Naive B cell (primary cell): ENCODE measurements around the gene DOK3. TPM values are rescaled to one million over a fixed set of nuclear protein-coding genes. Genes with fewer than 3 reads are reported as not detected.
"Not testable (repeated sequence)": the region's sequence is repeated elsewhere in the genome, so short reads cannot be mapped to it uniquely, and the experiment has no call there.

Experiments used
- ATAC-seq, 2 donors: fragments of 150-1000 bp; cut with Tn5 transposase; 2 replicates each; pipeline ENCODE4 v1.10.0; 2021; ENCODE audit warnings: low read depth in 2 of 2, mild to moderate bottlenecking in 2 of 2, moderate library complexity in 2 of 2
- DNase-seq: peaks from one replicate; pipeline ENCODE4 v3.0.0; 2022
- H3K27ac Mint-ChIP-seq, 6 donors: one replicate each; pipeline ENCODE4 v1.8.0; 2020 to 2022; ENCODE audit warnings: mild to moderate bottlenecking in 6 of 6, mixed read lengths in 6 of 6, moderate library complexity in 5 of 6, inconsistent platforms in 2 of 6
- H3K27me3 Mint-ChIP-seq, 3 donors: one replicate each; pipeline ENCODE4 v1.8.0; 2021 to 2022; ENCODE audit warnings: mixed read lengths in 3 of 3, mild to moderate bottlenecking in 1 of 3
- H3K36me3 Mint-ChIP-seq, 2 donors: one replicate each; pipeline ENCODE4 v1.8.0; 2020 to 2022; ENCODE audit warnings: mixed read lengths in 2 of 2, inconsistent platforms in 1 of 2, mild to moderate bottlenecking in 1 of 2
- H3K4me1 Mint-ChIP-seq, 3 donors: one replicate each; pipeline ENCODE4 v1.8.0; 2020 to 2022; ENCODE audit warnings: mixed read lengths in 3 of 3, inconsistent platforms in 1 of 3, mild to moderate bottlenecking in 1 of 3, moderate library complexity in 1 of 3
- H3K4me3 Mint-ChIP-seq, 8 donors: one replicate each; pipeline ENCODE4 v1.8.0; 2020 to 2022; ENCODE audit warnings: mild to moderate bottlenecking in 8 of 8, mixed read lengths in 8 of 8, moderate library complexity in 8 of 8, inconsistent platforms in 2 of 8
- H3K9me3 Mint-ChIP-seq, 7 donors: one replicate each; pipeline ENCODE4 v1.8.0; 2020 to 2022; ENCODE audit warnings: mixed read lengths in 7 of 7, mild to moderate bottlenecking in 5 of 7, inconsistent platforms in 2 of 7, moderate library complexity in 1 of 7
- polyA plus RNA-seq, 6 donors: library from polyadenylated mRNA; unstranded; fragments of 300-500 nt; fragmentation: Illumina TruSeq; gene quantifications; one replicate each; pipeline ENCODE4 v1.2.3, GENCODE V29; 2021; ENCODE audit warnings: low read depth in 6 of 6

DOK3 gene
- polyA plus RNA-seq, 6 donors from 2014 or later, result 12.7 to 47.7 (median 38.1) TPM

DNA sequence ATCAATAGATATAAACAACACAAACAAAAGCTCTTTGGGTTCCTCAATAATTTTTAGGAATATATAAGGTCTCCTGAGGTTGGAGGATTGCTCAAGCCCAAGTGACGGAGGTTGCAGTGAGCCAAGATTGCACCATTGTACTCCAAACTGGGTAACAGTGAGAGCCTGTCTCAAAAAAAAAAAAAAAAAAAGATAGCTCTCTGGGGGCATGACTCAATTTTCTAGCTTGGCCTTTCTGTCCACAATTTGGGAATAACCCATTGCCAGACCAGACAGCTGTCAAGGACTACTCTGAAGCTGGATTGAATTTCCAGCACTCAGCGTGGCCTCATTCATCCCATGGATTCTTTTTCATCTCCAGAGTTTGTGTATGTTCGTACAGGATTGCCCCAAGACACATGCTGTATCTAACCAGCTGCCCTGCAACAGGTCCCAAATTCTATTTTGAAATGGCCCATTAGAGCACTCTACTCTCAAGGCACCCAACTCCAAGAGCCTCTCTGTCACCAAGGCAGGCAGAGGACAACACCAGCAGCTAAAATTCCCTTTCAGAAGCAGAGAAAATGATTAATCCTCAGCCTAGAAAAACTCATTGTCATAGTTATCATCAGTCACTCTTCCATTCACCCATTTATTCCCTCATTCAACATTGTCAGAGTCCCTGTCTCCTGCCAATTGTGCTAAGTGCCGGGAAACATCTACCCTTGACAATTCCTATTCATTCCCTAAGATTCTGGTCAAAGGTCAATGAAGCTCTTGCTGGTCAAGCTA lies 36.0 kb upstream of the DOK3 start:
- peaks cover 27 to 35% (median 34%) of the 10 kb centered on the region in 3 donors for H3K4me1 Mint-ChIP-seq
- no peak for ATAC-seq
- no peaks in the 10 kb centered on the region for H3K27me3 Mint-ChIP-seq

GRCh38 chr5:177542816-177543465 lies 33.3 kb upstream of the DOK3 start:
- Mint-ChIP-seq H3K27ac (peak overlapping the region in 3 of 6 donors; percentile 21 to 60 (median 39)), H3K27me3 (no peaks in the 10 kb centered on the region), H3K9me3 (no peaks in the 10 kb centered on the region), H3K4me1 (peaks cover 13 to 18% (median 17%) of the 10 kb centered on the region in 3 donors), H3K36me3 (peaks cover 5 to 6% of the 10 kb centered on the region in 2 donors), H3K4me3 (no peak overlapping the region)
- DNase-seq, result no peak
- ATAC-seq, result no peak

More for the DNA sequence above, 36.0 kb upstream of the DOK3 start:
- no peaks in the 10 kb centered on the region for H3K36me3 Mint-ChIP-seq
- no peaks in the 10 kb centered on the region for H3K9me3 Mint-ChIP-seq
- H3K4me3 Mint-ChIP-seq, result no peak overlapping the region
- no peak for DNase-seq
- H3K27ac Mint-ChIP-seq, result peak overlapping the region in 1 of 6 donors; percentile 37

- no peak overlapping the region for H3K4me3 Mint-ChIP-seq
- H3K9me3 Mint-ChIP-seq, result no peaks in the 10 kb centered on the region
- H3K27me3 Mint-ChIP-seq, result no peaks in the 10 kb centered on the region
- H3K36me3 Mint-ChIP-seq, result peaks cover 9 to 11% of the 10 kb centered on the region in 2 donors
- ATAC-seq, result no peak
- H3K27ac Mint-ChIP-seq, result no peak overlapping the region
- peaks cover 8 to 11% (median 9%) of the 10 kb centered on the region in 3 donors for H3K4me1 Mint-ChIP-seq
- DNase-seq, result no peak
Measured at GRCh38 chr5:177540438-177540837, 30.8 kb upstream of the DOK3 start.

DNA sequence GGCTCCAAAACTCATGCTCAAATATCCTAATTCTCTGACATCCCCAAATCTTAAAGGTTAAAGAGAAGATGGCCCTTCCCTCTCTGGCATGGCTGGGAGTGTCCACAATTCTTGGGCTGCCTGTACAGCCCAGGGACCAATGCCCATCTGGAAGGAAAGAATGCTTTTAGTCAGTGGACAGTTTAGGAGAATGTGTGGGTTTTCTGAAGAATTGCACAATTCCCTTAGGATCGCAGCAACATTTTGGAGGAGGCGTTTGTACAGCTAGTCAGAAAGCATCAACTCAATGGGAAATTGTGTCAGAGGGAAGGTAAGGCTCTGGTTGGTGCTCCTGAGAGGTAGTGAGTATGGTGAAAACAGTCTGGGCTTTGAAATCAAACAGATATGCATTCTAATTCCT lies 29.8 kb upstream of the DOK3 start:
- peaks cover 9 to 11% of the 10 kb centered on the region in 2 donors for H3K36me3 Mint-ChIP-seq
- no peak for ATAC-seq
- no peak overlapping the region for H3K4me3 Mint-ChIP-seq

DNA sequence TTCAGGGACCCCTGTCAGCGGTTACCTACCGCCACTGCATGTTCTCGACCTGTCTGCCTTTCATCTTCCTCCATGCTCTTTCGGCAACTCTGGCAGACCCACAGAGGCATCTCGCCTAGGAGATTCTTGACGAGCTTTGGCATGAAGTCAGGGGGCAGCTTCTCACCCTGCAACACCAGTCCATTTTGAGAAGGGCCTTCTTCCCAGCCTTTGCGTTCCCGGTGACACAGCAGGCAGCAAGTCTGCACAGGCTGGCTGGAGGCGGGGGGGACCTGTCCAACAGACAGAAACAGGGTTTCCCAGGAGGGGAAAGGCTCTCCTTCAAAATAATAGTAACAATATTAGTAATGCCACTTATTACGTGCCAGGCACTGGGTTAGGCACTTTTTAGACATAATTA lies 29.2 kb upstream of the DOK3 start:
- Mint-ChIP-seq H3K27me3 (no peaks in the 10 kb centered on the region), H3K4me1 (peaks cover 5 to 11% (median 8%) of the 10 kb centered on the region in 3 donors), H3K4me3 (no peak overlapping the region), H3K9me3 (no peaks in the 10 kb centered on the region), H3K36me3 (peaks cover 9 to 11% of the 10 kb centered on the region in 2 donors), H3K27ac (no peak overlapping the region)
- no peak for DNase-seq
- ATAC-seq, result no peak

More for the DNA sequence above, 29.8 kb upstream of the DOK3 start:
- Mint-ChIP-seq H3K4me1 (peaks cover 8 to 11% (median 9%) of the 10 kb centered on the region in 3 donors), H3K27me3 (no peaks in the 10 kb centered on the region), H3K9me3 (no peaks in the 10 kb centered on the region), H3K27ac (peak overlapping the region in 2 of 6 donors; percentile 57 to 80)
- DNase-seq, result no peak

DNA sequence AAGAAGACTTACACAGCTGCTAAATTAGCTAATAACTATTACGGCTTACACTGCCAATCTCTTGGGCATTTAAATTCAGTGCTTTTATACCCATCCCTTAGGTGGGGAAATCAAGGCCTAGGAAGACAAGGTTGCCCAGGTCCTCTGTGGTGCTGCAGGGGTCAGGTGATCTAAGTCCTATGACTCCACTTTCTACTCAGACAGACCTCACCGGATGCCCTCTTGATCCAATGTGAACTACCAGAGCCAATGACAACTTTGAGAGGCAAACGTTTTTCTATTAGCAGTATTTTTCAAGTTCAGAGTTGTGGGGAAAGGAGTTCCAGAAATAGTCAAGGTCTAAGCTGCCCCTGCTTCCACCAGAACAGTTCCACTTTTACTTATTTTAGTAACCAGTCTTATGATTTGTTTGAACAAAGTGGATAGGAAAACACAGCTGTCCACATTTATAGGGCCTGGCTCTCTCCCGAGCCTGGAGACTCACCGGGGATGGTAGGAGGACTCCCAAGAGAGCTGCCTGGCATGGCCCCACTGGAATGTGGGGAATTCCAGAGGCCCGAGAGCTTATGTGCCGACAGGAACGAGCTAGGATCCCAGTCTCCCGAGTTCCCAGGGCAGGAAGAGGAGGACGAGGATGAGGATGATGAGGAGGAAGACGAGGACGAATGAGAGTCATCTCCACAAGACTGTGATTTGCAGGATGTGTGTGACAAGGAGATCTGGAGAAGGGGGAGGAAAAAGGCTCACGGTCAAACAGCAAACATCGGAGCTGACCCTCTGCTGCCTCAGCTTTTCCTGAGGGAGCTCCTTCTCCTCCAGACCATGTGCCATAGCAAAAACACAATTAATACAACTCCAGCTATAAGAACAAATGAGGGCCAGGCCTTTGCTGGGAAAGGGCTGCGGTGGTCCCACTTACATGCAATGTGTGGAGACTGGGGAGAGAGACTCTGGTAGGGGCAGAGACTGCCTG lies 28.0 kb upstream of the DOK3 start:
- H3K27me3 Mint-ChIP-seq, result no peaks in the 10 kb centered on the region
- no peak overlapping the region for H3K4me3 Mint-ChIP-seq
- peak overlapping the region in 1 of 6 donors; percentile 5 for H3K27ac Mint-ChIP-seq
- peaks cover 9 to 11% of the 10 kb centered on the region in 2 donors for H3K36me3 Mint-ChIP-seq
- peaks cover 3 to 18% (median 8%) of the 10 kb centered on the region in 3 donors for H3K4me1 Mint-ChIP-seq
- no peaks in the 10 kb centered on the region for H3K9me3 Mint-ChIP-seq
- ATAC-seq (no peak), DNase-seq (no peak)

DNA sequence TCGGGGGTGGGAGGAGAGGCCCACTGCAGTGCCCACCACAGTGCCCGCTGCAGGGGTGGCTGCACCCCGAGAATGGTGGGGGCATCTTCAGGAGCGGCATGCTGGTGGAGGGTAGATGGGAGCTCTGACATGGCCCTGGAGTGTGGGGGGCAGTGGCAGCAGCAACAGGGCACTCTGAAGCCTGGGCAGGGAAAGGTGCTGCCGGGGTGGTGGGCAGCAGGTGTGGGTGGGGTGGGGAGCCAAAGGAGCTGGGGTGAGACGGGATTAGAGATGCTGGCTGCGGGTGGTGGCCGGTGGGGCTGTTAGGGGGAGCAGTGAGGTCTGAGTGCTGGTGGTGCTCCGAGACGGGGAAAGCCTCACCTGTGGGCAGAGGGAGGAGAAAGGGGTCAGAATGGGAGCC lies 26.8 kb upstream of the DOK3 start:
- Mint-ChIP-seq H3K9me3 (no peaks in the 10 kb centered on the region), H3K4me3 (no peak overlapping the region), H3K27ac (no peak overlapping the region), H3K27me3 (no peaks in the 10 kb centered on the region), H3K36me3 (peaks cover 13 to 18% of the 10 kb centered on the region in 2 donors), H3K4me1 (peaks cover 3 to 24% (median 4%) of the 10 kb centered on the region in 3 donors)
- DNase-seq (no peak), ATAC-seq (no peak)

DNA sequence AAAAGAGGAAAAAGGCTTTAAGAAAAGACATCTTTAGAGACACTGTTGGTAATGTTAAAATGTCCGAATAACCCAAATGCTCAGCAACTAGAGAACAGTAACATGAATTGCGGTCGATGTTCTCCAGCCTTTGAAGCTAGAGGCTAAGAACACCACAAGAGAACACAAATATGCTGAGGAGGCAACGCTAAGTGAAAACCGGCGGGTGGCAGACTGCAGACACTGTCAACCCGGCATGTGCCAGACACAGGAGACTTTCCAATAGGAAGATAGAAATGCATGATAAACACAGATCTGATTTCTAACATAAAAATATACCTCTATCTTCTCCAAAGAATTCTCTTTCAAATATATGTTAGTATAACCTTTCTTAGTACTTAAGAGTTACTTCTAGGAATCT lies 25.5 kb upstream of the DOK3 start:
- Mint-ChIP-seq H3K9me3 (no peaks in the 10 kb centered on the region), H3K4me3 (no peak overlapping the region), H3K27me3 (no peaks in the 10 kb centered on the region), H3K27ac (no peak overlapping the region), H3K4me1 (peaks cover 3 to 26% (median 4%) of the 10 kb centered on the region in 3 donors), H3K36me3 (peaks cover 13 to 26% of the 10 kb centered on the region in 2 donors)
- no peak for DNase-seq
- no peak for ATAC-seq

- not testable (repeated sequence) for H3K27me3 Mint-ChIP-seq, DNase-seq
Measured at GRCh38 chr5:177534433-177534832, 24.8 kb upstream of the DOK3 start.

DNA sequence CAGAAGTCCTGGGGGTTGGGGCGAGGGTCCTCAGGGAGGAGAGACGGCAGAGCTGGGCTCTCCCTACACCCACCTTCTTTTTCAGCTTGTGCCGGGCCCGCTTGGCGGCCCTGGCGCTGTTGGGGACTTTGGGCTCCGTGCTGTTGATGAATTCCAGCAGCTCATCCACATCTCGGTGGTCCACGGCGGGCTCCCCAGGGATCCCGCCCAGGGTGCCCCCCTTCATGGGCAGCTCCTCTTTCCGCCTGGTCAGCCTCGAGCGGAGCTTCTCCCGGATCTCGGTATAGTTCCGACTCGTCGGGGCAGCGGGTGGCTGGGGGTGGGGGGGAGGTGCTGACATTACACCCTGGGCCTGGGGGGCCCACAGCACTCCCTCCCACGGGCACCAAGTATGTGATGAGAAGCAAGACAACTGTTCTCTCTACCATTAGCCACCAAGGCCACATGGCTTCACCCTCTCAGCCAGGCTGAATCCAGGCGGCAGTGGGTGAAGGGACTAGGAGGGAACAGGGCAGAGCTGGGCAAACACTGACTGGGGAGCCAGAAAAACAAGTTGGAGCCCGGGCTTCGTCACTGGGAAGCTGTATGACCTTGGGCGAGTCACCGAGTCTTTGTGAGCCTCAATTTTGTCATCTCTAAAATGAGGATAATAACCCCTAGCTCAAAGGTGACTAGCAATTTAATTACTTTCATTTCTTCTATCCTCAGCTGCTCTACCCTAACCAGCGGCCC lies 21.7 kb upstream of the DOK3 start:
- ATAC-seq (no peak), DNase-seq (no peak)
- Mint-ChIP-seq H3K27ac (peak overlapping the region in 1 of 6 donors; percentile 81), H3K4me1 (peaks cover 0 to 20% (median 9%) of the 10 kb centered on the region in 3 donors), H3K27me3 (no peaks in the 10 kb centered on the region), H3K9me3 (no peaks in the 10 kb centered on the region), H3K36me3 (peaks cover 4 to 17% of the 10 kb centered on the region in 2 donors), H3K4me3 (no peak overlapping the region)

More at GRCh38 chr5:177534433-177534832, 24.8 kb upstream of the DOK3 start:
- peaks cover 3 to 27% (median 6%) of the 10 kb centered on the region in 3 donors for H3K4me1 Mint-ChIP-seq
- not testable (repeated sequence) for H3K4me3 Mint-ChIP-seq, H3K9me3 Mint-ChIP-seq, ATAC-seq, H3K27ac Mint-ChIP-seq
- peaks cover 13 to 28% of the 10 kb centered on the region in 2 donors for H3K36me3 Mint-ChIP-seq

GRCh38 chr5:177530638-177531037 lies 21.0 kb upstream of the DOK3 start:
- Mint-ChIP-seq H3K27me3 (no peaks in the 10 kb centered on the region), H3K4me3 (no peak overlapping the region), H3K4me1 (peaks cover 0 to 21% (median 9%) of the 10 kb centered on the region in 3 donors), H3K36me3 (peaks cover 4 to 17% of the 10 kb centered on the region in 2 donors), H3K9me3 (no peaks in the 10 kb centered on the region), H3K27ac (peak overlapping the region in 1 of 6 donors; percentile 42)
- no peak for DNase-seq
- no peak for ATAC-seq
